PC-9 (cell line): ENCODE data around the gene UBAC1. TPM values are rescaled to one million over a fixed set of nuclear protein-coding genes. Genes with fewer than 3 reads are reported as not detected.
A peak's percentile ranks its signal among the peaks of the same experiment; 100 is the strongest.
"Not testable (repeated sequence)": the region's sequence is repeated elsewhere in the genome, so short reads cannot be mapped to it uniquely, and the experiment has no call there.

Source experiments
- BruUV-seq: library from RNA; stranded (reverse); fragments of 400-500 nt; replicated peaks from 2 replicates; lab custom pipeline; 2021; lab: Mats Ljungman, UMichigan
- CTCF ChIA-PET: fragments of 300-600 bp; sonication (Branson Sonifier 250); formaldehyde crosslinking; loops from one replicate; lab custom pipeline; 2022; ENCODE audit warnings: antibody characterized with exemption; lab: Charles Lee
- POLR2A ChIA-PET: fragments of 300-600 bp; sonication (Branson Sonifier 250); formaldehyde crosslinking; loops from one replicate; lab custom pipeline; 2022; ENCODE audit warnings: antibody characterized with exemption; ENCODE audit not compliant: unreplicated experiment; lab: Charles Lee
- DNase-seq, 2 experiments: peaks; one replicate each; pipeline versions ENCODE4 v3.0.0 to v3.0.0-alpha.2; 2015 to 2022; ENCODE audit warnings: mixed read lengths in 1 of 2
- H2AFZ ChIP-seq: fragments of 200-600 bp; sonication (generic); 2 replicates; pipeline ENCODE4 v1.8.1; 2017; ENCODE audit warnings: antibody characterized with exemption
- H3F3A ChIP-seq: fragments of 200-600 bp; sonication (generic); 2 replicates; pipeline ENCODE4 v1.8.1; 2017; ENCODE audit warnings: antibody characterized with exemption, mild to moderate bottlenecking, low read depth; ENCODE audit not compliant: insufficient read depth
- H3K27ac ChIP-seq: fragments of 200-600 bp; sonication (generic); 2 replicates; pipeline ENCODE4 v1.6.1; 2016; ENCODE audit warnings: mixed run types
- H3K27me3 ChIP-seq: fragments of 200-600 bp; sonication (generic); 2 replicates; pipeline ENCODE4 v1.6.1; 2016; ENCODE audit warnings: low read depth, mixed run types; ENCODE audit not compliant: insufficient read depth
- H3K36me3 ChIP-seq: fragments of 200-600 bp; sonication (generic); 2 replicates; pipeline ENCODE4 v1.6.1; 2016; ENCODE audit warnings: low read depth, mixed run types
- H3K4me1 ChIP-seq: fragments of 200-600 bp; sonication (generic); replicated peaks from 2 replicates; pipeline ENCODE4 v1.6.1; 2016; ENCODE audit warnings: mixed run types; ENCODE audit not compliant: insufficient read depth
- H3K4me2 ChIP-seq: fragments of 200-600 bp; sonication (generic); 2 replicates; pipeline ENCODE4 v1.6.1; 2017; ENCODE audit warnings: mixed run types
- H3K4me3 ChIP-seq: fragments of 200-600 bp; sonication (generic); 2 replicates; pipeline ENCODE4 v1.6.1; 2016; ENCODE audit warnings: mixed run types
- H3K79me2 ChIP-seq: fragments of 200-600 bp; sonication (generic); 2 replicates; pipeline ENCODE4 v1.6.1; 2017; ENCODE audit warnings: low read depth, mixed run types
- H3K9me2 ChIP-seq: fragments of 200-600 bp; sonication (generic); 2 replicates; pipeline ENCODE4 v1.8.1; 2017; ENCODE audit warnings: mild to moderate bottlenecking; ENCODE audit not compliant: insufficient read depth
- H3K9me3 ChIP-seq: fragments of 200-600 bp; sonication (generic); 2 replicates; pipeline ENCODE4 v1.8.1; 2016; ENCODE audit warnings: low read depth; ENCODE audit not compliant: insufficient read depth
- H4K20me1 ChIP-seq: fragments of 200-600 bp; sonication (generic); 2 replicates; pipeline ENCODE4 v1.8.1; 2017; ENCODE audit not compliant: insufficient read depth
- EZH2 ChIP-seq: fragments of 200-600 bp; sonication (generic); IDR thresholded peaks from 2 replicates; pipeline ENCODE4 v1.8.0; 2017; ENCODE audit warnings: antibody characterized with exemption, low read depth
- intact Hi-C: fragments of 100-400 bp; cut with micrococcal nuclease; formaldehyde crosslinking; loops from one replicate; pipeline ENCODE4 v1.10.0; 2022; ENCODE audit not compliant: unreplicated experiment
- total RNA-seq: library from RNA; stranded (reverse); gene quantifications from 2 replicates; pipeline ENCODE4 v1.2.3, GENCODE V29; 2021
- TF ChIP-seq, protein P1 (sequence below): fragments of 200-600 bp; sonication (generic); conservative IDR thresholded peaks from 2 replicates; pipeline ENCODE4 v1.6.1; 2017; ENCODE audit warnings: mixed run types, antibody characterized with exemption, mild to moderate bottlenecking, moderate library complexity

Gene UBAC1
- total RNA-seq, 1 experiment from 2014 or later, result 27.6 TPM

DNA sequence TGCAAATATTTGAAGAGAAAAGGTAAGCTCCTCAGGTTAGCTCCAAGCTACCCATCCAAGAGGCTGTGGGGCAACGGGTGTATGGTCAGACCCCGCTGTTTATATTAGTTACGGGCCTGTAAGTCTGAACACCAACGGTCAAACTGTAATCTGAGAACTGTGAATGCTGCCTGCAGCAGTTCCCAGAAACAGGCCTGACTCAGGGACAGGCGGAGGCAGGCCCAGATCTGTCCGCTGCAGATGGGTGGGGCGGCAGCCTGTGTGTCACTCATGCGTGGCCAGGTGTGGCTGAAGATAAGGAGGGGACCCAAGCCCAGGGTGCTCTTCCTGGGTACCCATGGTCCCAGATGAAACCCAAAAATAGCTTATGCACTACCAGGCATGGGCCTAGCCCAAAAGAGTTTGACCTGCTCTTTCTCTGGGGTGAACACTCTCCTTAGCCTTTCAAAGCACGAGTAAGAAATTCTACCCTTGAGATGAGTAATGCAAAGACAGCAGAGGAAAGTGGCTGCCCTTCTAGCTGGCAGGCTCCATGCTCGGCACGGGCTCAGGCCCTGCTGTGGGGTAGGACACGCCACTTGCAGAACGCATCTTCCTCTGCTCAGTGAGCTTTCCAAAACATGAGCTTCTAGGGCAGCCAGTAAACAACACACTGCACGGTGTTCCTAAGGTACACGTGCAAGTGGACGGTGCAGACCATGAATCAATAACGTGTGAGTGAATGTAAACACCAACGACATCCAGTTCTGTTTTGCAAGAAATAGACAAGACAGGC, 9.1 kb downstream of the UBAC1 start:
- ChIA-PET POLR2A (no interaction called here), CTCF (no interaction called here)
- H4K20me1 ChIP-seq, result no peaks in the 10 kb centered on the region
- H3F3A ChIP-seq, result no peaks in the 10 kb centered on the region
- no peaks in the 10 kb centered on the region for H3K4me1 ChIP-seq
- no peak overlapping the region for H2AFZ ChIP-seq
- no peak for TF ChIP-seq EZH2
- TF ChIP-seq, protein P1, sequence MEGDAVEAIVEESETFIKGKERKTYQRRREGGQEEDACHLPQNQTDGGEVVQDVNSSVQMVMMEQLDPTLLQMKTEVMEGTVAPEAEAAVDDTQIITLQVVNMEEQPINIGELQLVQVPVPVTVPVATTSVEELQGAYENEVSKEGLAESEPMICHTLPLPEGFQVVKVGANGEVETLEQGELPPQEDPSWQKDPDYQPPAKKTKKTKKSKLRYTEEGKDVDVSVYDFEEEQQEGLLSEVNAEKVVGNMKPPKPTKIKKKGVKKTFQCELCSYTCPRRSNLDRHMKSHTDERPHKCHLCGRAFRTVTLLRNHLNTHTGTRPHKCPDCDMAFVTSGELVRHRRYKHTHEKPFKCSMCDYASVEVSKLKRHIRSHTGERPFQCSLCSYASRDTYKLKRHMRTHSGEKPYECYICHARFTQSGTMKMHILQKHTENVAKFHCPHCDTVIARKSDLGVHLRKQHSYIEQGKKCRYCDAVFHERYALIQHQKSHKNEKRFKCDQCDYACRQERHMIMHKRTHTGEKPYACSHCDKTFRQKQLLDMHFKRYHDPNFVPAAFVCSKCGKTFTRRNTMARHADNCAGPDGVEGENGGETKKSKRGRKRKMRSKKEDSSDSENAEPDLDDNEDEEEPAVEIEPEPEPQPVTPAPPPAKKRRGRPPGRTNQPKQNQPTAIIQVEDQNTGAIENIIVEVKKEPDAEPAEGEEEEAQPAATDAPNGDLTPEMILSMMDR, result no peak
- H3K4me3 ChIP-seq, result no peak overlapping the region
- no TSS peak for BruUV-seq
- H3K79me2 ChIP-seq, result no peaks in the 10 kb centered on the region
- no peaks in the 10 kb centered on the region for H3K9me3 ChIP-seq
- intact Hi-C loops, result no loop called here
- H3K27me3 ChIP-seq, result no peaks in the 10 kb centered on the region
- H3K9me2 ChIP-seq, result no peaks in the 10 kb centered on the region
- H3K36me3 ChIP-seq, result no peaks in the 10 kb centered on the region
- peak in 1 of 2 experiments; percentile 74 for DNase-seq
- no peak overlapping the region for H3K4me2 ChIP-seq
- no peak overlapping the region for H3K27ac ChIP-seq

DNA sequence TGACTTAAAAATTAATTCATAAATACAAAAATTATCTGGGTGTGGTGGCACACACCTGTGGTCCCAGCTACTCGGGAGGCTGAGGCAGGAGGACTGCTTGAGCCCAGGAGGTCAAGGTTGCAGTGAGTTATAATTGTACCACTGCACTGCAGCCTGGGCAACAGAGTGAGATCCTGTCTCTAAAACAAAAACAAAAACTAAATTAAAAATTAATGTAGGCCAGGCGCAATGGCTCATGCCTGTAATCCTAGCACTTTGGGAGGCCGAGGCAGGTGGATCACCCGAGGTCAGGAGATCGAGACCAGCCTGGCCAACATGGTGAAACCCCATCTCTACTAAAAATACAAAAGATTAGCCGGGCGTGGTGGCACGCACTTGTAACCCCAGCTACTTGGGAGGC, 9.9 kb downstream of the UBAC1 start:
- intact Hi-C loops, H2AFZ ChIP-seq, H3K4me2 ChIP-seq, H3K9me3 ChIP-seq, H3K9me2 ChIP-seq, H3K4me1 ChIP-seq, CTCF ChIA-PET, H3K36me3 ChIP-seq, POLR2A ChIA-PET, BruUV-seq, H3K27me3 ChIP-seq, H4K20me1 ChIP-seq, H3K79me2 ChIP-seq, H3K4me3 ChIP-seq, DNase-seq, H3F3A ChIP-seq, H3K27ac ChIP-seq: not testable (repeated sequence)

DNA sequence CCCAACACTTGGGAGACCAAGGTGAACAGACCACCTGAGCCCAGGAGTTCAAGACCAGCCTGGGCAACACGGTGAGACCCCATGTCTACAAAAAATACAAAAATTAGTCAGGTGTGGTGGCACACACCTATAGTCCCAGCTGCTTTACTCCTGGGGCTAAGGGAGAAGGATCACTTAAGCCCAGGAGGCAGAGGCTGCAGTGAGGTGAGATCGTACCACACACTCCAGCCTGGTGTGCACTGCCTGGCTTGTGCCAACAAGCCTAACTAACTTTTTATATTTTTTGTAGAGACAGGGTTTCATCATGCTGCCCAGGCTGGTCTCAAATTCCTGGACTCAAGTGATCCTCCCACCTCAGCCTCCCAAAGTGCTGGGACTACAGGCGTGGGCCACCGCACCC, 10.3 kb downstream of the UBAC1 start:
- H3K9me2 ChIP-seq, H3F3A ChIP-seq, H3K9me3 ChIP-seq, H3K27ac ChIP-seq, H4K20me1 ChIP-seq, DNase-seq, H2AFZ ChIP-seq, H3K79me2 ChIP-seq, intact Hi-C loops, BruUV-seq, H3K27me3 ChIP-seq, H3K4me2 ChIP-seq, POLR2A ChIA-PET, H3K4me1 ChIP-seq, H3K4me3 ChIP-seq, H3K36me3 ChIP-seq, CTCF ChIA-PET: not testable (repeated sequence)

DNA sequence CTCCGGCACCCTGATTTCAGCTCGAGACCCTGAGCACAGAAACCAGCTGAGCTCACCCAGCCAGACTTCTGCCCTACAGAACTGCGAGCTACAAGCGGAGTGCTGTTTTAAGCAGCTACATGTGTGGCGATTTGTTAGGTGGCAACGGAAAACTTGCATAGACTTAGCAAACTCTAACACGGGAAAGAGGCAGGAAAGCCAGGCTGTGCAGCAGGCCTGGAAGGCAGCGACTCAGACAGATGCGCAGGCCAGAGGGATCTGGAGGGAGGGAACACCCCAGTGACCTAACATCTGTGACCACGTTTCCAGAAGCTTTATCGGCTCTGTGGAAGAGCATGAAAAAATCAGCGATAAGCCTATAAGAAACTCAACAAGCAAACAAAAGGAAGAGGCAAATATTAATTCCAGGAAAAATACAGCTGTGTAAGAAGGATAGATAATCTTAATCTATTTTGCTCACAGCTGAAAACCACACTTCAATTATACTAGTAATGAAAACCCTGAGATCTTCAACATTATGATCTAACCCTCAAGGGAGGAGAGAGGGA, 11.0 kb downstream of the UBAC1 start:
- Histone ChIP-seq H3K9me2 (no peaks in the 10 kb centered on the region), H3K27ac (no peak overlapping the region), H3K36me3 (no peaks in the 10 kb centered on the region), H3F3A (no peaks in the 10 kb centered on the region), H4K20me1 (no peaks in the 10 kb centered on the region), H3K4me2 (no peak overlapping the region), H3K79me2 (no peaks in the 10 kb centered on the region), H2AFZ (no peak overlapping the region), H3K27me3 (no peaks in the 10 kb centered on the region), H3K9me3 (no peaks in the 10 kb centered on the region), H3K4me1 (no peaks in the 10 kb centered on the region), H3K4me3 (no peak overlapping the region)
- intact Hi-C loops, result no loop called here
- POLR2A ChIA-PET, result no interaction called here
- no TSS peak for BruUV-seq
- DNase-seq, result no peak
- TF ChIP-seq, protein P1, result no peak
- no peak for TF ChIP-seq EZH2
- CTCF ChIA-PET, result no interaction called here
